ENCODE measurements around the gene GARIN5A. TPM values are rescaled to one million over a fixed set of nuclear protein-coding genes. Genes with fewer than 3 reads are reported as not detected.

GARIN5A gene
- total RNA-seq, 1 experiment from 2014 or later = 8.2 TPM

GRCh38 chr19:50464348-50464747 lies 12.3 kb downstream of the GARIN5A start:
- no peak overlapping the region for H3K4me3 Mint-ChIP-seq
- DNase-seq (ENCODE audit: low spot score) = no peak
- TF ChIP-seq HMGXB4 (CRISPR knock-in tag; IDR thresholded peaks at IDR 0.05) = no peak
- no peak for TF ChIP-seq RELA (CRISPR knock-in tag; IDR thresholded peaks at IDR 0.05; ENCODE audit: borderline replicate concordance)
- TF ChIP-seq SOX15 (CRISPR knock-in tag; IDR thresholded peaks at IDR 0.05) = no peak
- no peak for TF ChIP-seq NR2C2 (CRISPR knock-in tag; IDR thresholded peaks at IDR 0.05)
- no peak for TF ChIP-seq NFE2L1 (CRISPR knock-in tag; IDR thresholded peaks at IDR 0.05)
- no peak for TF ChIP-seq HMGA2 (CRISPR knock-in tag; IDR thresholded peaks at IDR 0.05)
- no peak for TF ChIP-seq ZNF281 (CRISPR knock-in tag; IDR thresholded peaks at IDR 0.05)
- no peak for TF ChIP-seq NFYB (CRISPR knock-in tag; conservative IDR thresholded peaks at IDR 0.05; ENCODE audit: low read depth)
- TF ChIP-seq GTF2I (CRISPR knock-in tag; conservative IDR thresholded peaks at IDR 0.05) = no peak
- no peak for TF ChIP-seq PREB (CRISPR knock-in tag; IDR thresholded peaks at IDR 0.05; ENCODE audit: borderline replicate concordance)
- TF ChIP-seq CDX4 (CRISPR knock-in tag; IDR thresholded peaks at IDR 0.05; ENCODE audit: borderline replicate concordance) = no peak
- TF ChIP-seq ESRRA (CRISPR knock-in tag; IDR thresholded peaks at IDR 0.05; ENCODE audit: borderline replicate concordance) = no peak
- no peak for TF ChIP-seq ZNF423 (CRISPR knock-in tag; IDR thresholded peaks at IDR 0.05)
- TF ChIP-seq ZNF317 (CRISPR knock-in tag; IDR thresholded peaks at IDR 0.05; ENCODE audit: borderline replicate concordance, low read depth) = no peak
- no peak for TF ChIP-seq ATF3 (CRISPR knock-in tag; conservative IDR thresholded peaks at IDR 0.05)
- TF ChIP-seq ZNF671 (CRISPR knock-in tag; IDR thresholded peaks at IDR 0.05) = no peak
- H3K4me1 Mint-ChIP-seq = peaks cover 7% of the 10 kb centered on the region
- peaks cover 4% of the 10 kb centered on the region for H3K27me3 Mint-ChIP-seq (ENCODE audit: low read depth)
- no peak for ATAC-seq
- no peaks in the 10 kb centered on the region for H3K36me3 Mint-ChIP-seq
- no peak overlapping the region for H3K27ac Mint-ChIP-seq
- no peaks in the 10 kb centered on the region for H3K9me3 Mint-ChIP-seq
- POLR2A ChIA-PET = interaction anchor here (0.5 kb wide), 1 partner anchor 53 kb away, joined by 3 read pairs; no protein-coding TSS in a partner anchor
- CTCF ChIA-PET = interaction anchor here (0.7 to 3.2 kb wide), 8 partner anchors 10 to 136 kb away, joined by 3 to 35 read pairs (median 6); partner anchors contain the start of gene KCNC3

- Mint-ChIP-seq H3K27ac (no peak overlapping the region), H3K27me3 (ENCODE audit: low read depth) (no peaks in the 10 kb centered on the region; the same call in none of the 2 replicates), H3K4me3 (no peak overlapping the region), H3K36me3 (no peaks in the 10 kb centered on the region), H3K4me1 (peaks cover 7% of the 10 kb centered on the region), H3K9me3 (no peaks in the 10 kb centered on the region)
- DNase-seq (ENCODE audit: low spot score) (no peak), ATAC-seq (no peak)
- ChIA-PET POLR2A (interaction anchor here (1.0 kb wide), 1 partner anchor 95 kb away, joined by 4 read pairs; no protein-coding TSS in a partner anchor), CTCF (interaction anchor here (0.8 to 2.3 kb wide), 4 partner anchors 74 to 106 kb away, joined by 3 to 11 read pairs (median 6); partner anchors contain the start of gene POLD1)
- TF ChIP-seq ZNF425 (CRISPR knock-in tag; conservative IDR thresholded peaks at IDR 0.05) (no peak), HMGXB4 (CRISPR knock-in tag; IDR thresholded peaks at IDR 0.05) (no peak), FOXP1 (CRISPR knock-in tag; IDR thresholded peaks at IDR 0.05; ENCODE audit: borderline replicate concordance) (no peak), ZBTB43 (CRISPR knock-in tag; IDR thresholded peaks at IDR 0.05) (no peak), TEAD1 (CRISPR knock-in tag; IDR thresholded peaks at IDR 0.05) (no peak), CDX4 (CRISPR knock-in tag; IDR thresholded peaks at IDR 0.05; ENCODE audit: borderline replicate concordance) (no peak)
Observed at GRCh38 chr19:50462970-50463369, 13.7 kb downstream of the GARIN5A start.

Data from WTC11 (cell line).